GM21717 (cell line): ENCODE measurements around the gene PMM1.
"Not testable (repeated sequence)": the region's sequence is repeated elsewhere in the genome, so short reads cannot be mapped to it uniquely, and the experiment has no call there.

Source experiments
- ATAC-seq: cut with Tn5 transposase; IDR thresholded peaks from one replicate; pipeline ENCODE4 v1.9.1; 2021; ENCODE audit warnings: mild to moderate bottlenecking, moderate library complexity; ENCODE audit not compliant: unreplicated experiment

The PMM1 gene

GRCh38 chr22:41589391-41590241 lies at the start of gene PMM1:
TSS of gene PMM1 (minus strand) at chr22:41589840. CDS start at chr22:41589805, 35 bp downstream.
- ATAC-seq, result peak; percentile 84

DNA sequence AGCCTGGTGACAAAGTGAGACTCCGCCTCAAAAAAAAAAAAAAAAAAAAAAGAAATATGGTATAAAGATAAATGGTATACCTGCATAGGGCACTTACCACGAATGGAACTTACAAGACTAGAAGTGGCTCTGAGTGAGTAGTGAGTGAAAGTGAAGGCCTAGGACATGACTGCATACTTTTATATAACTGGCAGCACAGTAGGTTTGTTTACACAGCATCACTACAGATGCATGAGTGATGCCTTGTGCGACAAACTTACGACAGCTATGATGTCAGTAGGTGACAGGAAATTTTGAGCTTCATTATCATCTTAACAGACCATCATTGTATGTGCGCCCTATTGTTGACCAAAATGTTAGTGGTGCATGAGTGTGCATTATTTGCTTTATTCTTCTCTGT lies 49.1 kb upstream of the PMM1 start:
- no peak for ATAC-seq

- no peak for ATAC-seq
Observed at GRCh38 chr22:41638124-41638523, 48.5 kb upstream of the PMM1 start.

DNA sequence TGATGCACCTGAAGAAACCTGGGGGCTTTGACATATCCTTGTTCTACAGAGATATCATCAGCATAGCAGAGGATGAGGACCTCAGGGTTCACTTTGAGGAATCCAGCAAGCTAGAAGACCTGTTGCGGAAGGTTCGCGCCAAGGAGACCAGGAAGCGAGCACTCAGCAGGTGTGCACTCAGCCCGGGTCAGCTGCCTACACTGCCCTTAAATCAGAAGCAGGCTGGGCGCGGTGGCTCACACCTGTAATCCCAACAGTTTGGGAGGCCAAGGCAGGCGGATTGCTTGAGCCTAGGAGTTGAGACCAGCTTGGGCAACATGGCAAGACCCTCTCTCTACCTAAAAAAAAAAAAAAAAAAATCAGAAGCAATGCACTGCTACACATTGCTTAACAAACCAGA lies 48.0 kb upstream of the PMM1 start:
- ATAC-seq, result not testable (repeated sequence)

GRCh38 chr22:41636467-41636866 lies 46.8 kb upstream of the PMM1 start:
- no peak for ATAC-seq

DNA sequence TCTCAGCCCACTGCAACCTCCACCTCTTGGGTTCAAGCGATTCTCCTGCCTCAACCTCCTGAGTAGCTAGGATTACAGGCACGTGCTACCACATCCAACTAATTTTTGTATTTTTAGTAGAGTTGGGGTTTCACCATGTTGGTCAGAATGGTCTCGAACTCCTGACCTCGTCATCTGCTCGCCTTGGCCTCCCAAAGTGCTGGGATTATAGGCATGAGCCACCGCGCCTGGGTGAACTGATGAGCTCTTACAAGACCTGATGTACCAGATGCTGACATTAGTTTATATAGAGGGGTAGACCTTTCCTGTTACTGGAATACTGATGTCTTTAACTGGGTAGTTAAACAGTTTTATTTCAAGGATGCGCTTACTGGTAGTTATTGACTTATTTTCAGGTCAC lies 45.0 kb upstream of the PMM1 start:
- ATAC-seq, result not testable (repeated sequence)

GRCh38 chr22:41631615-41632014 lies 42.0 kb upstream of the PMM1 start:
- not testable (repeated sequence) for ATAC-seq

DNA sequence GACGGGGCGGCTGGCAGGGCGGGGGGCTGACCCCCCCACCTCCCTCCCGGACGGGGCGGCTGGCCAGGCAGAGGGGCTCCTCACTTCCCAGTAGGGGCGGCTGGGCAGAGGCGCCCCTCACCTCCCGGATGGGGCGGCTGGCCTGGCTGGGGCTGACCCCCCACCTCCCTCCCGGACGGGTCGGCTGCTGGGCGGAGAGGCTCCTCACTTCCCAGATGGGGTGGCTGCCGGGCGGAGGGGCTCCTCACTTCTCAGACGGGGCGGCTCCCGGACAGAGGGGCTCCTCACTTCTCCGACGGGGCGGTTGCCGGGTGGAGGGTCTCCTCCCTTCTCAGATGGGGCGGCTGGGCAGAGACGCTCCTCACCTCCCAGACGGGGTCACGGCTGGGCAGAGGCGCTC lies 41.5 kb upstream of the PMM1 start:
- not testable (repeated sequence) for ATAC-seq

DNA sequence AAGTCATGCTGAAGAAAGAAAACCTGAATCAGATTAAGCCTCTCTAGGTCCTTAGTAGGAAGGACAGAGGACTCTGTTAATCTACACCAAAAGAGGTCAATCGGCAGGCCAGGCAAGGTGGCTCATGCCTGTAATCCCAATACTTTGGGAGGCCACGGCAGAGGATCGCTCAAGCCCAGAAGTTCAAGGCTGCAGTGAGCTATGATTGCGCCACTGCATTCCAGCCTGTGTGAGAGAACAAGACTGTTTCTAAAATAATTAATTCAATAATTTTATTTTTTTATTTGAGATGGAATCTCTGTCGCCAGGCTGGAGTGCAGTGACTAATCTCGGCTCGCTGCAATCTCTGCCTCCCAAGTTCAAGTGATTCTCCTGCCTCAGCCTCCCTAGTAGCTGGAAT lies 35.9 kb upstream of the PMM1 start:
- ATAC-seq, result no peak

- no peak for ATAC-seq
Observed at GRCh38 chr22:41621911-41622179, 32.2 kb upstream of the PMM1 start.

DNA sequence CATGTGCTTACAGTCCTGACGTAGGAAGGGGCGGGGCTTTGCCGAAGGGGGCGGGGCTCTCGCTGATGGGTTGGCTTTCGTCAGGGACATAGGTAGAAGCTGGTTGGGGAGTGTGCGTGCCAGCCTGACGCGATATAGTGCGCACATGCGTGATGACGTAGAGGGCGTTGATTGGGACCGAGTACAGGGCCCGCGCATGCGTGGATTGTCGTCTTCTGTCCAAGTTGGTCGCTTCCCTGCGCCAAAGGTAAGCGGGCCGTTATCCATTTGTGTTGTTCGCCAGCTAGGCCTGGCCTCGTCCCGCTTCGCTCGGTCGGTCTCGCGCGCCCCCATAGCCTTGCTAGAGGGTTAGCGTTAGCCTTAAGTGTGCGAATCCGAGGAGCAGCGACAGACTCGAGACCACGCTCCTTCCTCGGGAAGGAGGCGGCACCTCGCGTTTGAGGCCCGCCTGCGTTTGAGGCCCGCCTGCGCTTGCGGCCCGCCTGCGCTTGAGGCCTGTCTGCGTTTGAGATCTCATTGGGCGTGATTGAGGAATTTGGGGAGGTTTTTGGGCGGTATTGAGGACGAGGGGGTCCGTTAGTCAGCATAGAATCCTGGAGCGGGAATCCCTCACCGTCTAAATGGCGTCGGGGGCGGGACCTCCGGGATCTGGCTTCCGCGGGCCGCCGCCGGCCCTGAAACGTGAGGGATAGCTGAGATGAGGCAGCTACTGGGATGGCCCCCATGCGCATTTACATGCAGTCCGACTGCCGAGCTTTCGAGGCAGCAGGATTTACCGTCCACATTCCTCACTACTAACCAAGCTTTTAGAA lies 31.7 kb upstream of the PMM1 start, which contains the start of gene XRCC6:
Gene XRCC6, plus strand, starts transcription at position 197 of the 812 bp plus-strand sequence. CDS start 710 bp downstream, outside the sequence.
- ATAC-seq, result peak; percentile 59

DNA sequence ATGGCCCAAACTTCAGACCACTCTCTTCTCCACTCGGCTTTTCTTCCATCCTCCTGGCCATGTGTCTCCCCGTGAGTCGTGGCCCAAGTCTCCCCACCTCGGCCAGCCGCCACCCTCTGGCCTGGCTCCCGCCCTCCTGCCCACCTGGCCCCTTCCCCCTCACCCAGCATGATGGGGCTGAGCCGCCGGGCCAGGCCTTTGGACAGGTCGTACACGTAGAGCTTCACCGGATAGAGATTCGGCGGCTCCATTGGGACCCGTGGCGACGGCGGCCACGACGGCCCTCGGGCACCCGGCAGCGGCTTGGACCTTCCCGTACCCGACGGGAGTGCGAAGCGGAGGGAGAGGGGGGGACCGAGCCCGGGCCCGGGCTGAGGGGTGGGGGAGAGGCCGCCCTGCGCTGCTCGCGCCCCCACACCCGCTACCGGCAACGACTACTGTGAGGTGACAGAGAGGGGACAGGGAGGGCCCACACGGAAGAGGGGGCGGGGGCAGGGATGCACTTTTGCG lies 31.0 kb upstream of the PMM1 start, which contains the start of gene DESI1:
Gene DESI1, minus strand, starts transcription at position 455 of the 510 bp plus-strand sequence. Its CDS starts 204 bp downstream, at position 251.
- peak; percentile 8 for ATAC-seq

- ATAC-seq, result no peak
Observed at GRCh38 chr22:41619979-41620588, 30.4 kb upstream of the PMM1 start.

- no peak for ATAC-seq
Observed at GRCh38 chr22:41613456-41613855, 23.8 kb upstream of the PMM1 start.

GRCh38 chr22:41612603-41613306 lies 23.1 kb upstream of the PMM1 start:
- ATAC-seq, result no peak

GRCh38 chr22:41608386-41608785 lies 18.7 kb upstream of the PMM1 start:
- no peak for ATAC-seq

- peak; percentile 62 for ATAC-seq
Observed at GRCh38 chr22:41603873-41604332, 14.3 kb upstream of the PMM1 start.

- no peak for ATAC-seq
Observed at GRCh38 chr22:41600976-41601375, 11.3 kb upstream of the PMM1 start.

DNA sequence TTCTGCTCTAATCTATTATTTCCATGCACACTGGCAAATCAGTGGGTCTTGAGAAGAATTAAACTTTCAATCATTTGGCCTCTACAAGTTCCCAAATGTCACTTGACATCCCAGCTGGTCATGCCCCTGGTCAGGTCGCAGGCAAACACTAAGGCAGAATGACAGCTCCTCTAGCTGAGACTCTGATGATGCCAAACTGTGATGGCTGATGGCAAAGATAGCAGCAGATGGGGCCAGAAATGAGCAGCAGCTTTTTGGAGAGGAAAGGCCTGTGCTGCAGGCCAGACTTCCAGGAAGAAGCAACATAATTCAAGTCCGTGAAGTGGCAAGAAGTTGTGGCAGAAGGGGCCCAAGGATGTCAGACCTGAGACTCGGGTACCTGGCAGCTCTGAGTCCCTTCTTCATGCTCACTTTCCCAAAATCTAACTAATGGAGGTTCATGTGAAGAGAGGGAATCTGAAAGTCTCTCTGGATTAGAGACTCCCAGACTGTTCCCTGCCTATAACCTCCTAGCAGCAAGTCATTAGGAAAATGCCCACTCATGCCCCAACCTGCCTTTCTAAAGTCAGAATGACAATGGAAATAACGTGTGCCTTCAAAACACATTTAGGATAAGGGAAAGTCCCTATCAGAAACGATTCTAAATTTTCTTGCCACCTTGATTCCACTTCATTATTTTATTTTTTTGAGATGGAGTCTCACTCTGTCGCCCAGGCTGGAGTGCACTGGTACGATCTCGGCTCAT lies 9.4 kb upstream of the PMM1 start:
- ATAC-seq, result no peak

- ATAC-seq, result no peak
Observed at GRCh38 chr22:41598081-41598480, 8.4 kb upstream of the PMM1 start.
